HepG2 (cell line): ENCODE measurements around the gene SLC35B1. TPM values are rescaled to one million over a fixed set of nuclear protein-coding genes. Genes with fewer than 3 reads are reported as not detected.

Source experiments
- ARID3A ChIP-seq: IDR thresholded peaks from 2 replicates; pipeline ENCODE4 v1.6.1; 2012; ENCODE audit warnings: low read depth, low read length, improper control_type of control experiment
- ARNTL ChIP-seq: sonication (generic); formaldehyde crosslinking; IDR thresholded peaks from 2 replicates; pipeline ENCODE4 v1.4.0; 2020; ENCODE audit warnings: mild to moderate bottlenecking, missing genetic modification reagents
- CC2D1A ChIP-seq: sonication (generic); formaldehyde crosslinking; IDR thresholded peaks from 2 replicates; pipeline ENCODE4 v1.8.1; 2023; ENCODE audit warnings: mild to moderate bottlenecking, missing genetic modification reagents
- CCAR2 ChIP-seq: fragments of 200-400 bp; formaldehyde crosslinking; optimal IDR thresholded peaks from 2 replicates; pipeline ENCODE3; 2018; ENCODE audit warnings: low read depth, mild to moderate bottlenecking, low read length, moderate library complexity
- CSRNP2 ChIP-seq: sonication (generic); formaldehyde crosslinking; conservative IDR thresholded peaks from 2 replicates; pipeline ENCODE4 v1.8.0; 2022; ENCODE audit warnings: low read depth, missing genetic modification reagents
- ELF4 ChIP-seq: sonication (generic); formaldehyde crosslinking; IDR thresholded peaks from 2 replicates; pipeline ENCODE4 v1.5.0; 2020; ENCODE audit warnings: missing genetic modification reagents, mild to moderate bottlenecking, moderate library complexity, borderline replicate concordance
- MEIS2 ChIP-seq: sonication (generic); formaldehyde crosslinking; IDR thresholded peaks from 2 replicates; pipeline ENCODE4 v1.9.0; 2021; ENCODE audit warnings: mild to moderate bottlenecking, missing genetic modification reagents
- MTERF4 ChIP-seq: sonication (generic); formaldehyde crosslinking; IDR thresholded peaks from 2 replicates; pipeline ENCODE4 v1.8.0; 2023; ENCODE audit warnings: mild to moderate bottlenecking, missing genetic modification reagents
- NFATC3 ChIP-seq: sonication (generic); formaldehyde crosslinking; IDR thresholded peaks from 2 replicates; pipeline ENCODE4 v1.5.1; 2020; ENCODE audit warnings: mild to moderate bottlenecking, missing genetic modification reagents
- NR2F6 ChIP-seq, 2 experiments: IDR thresholded peaks; 2 replicates each; pipeline ENCODE4 v1.6.1; 2016; ENCODE audit warnings: antibody characterized with exemption in 1 of 2, mild to moderate bottlenecking in 1 of 2
- PCBP1 ChIP-seq: fragments of 200-400 bp; formaldehyde crosslinking; IDR thresholded peaks from 2 replicates; pipeline ENCODE4 v1.6.1; 2017; ENCODE audit warnings: mild to moderate bottlenecking, low read depth, low read length, borderline replicate concordance
- PHF5A ChIP-seq: IDR thresholded peaks from one replicate; pipeline ENCODE4 v1.6.1; 2018; ENCODE audit warnings: low read depth, missing genetic modification reagents; ENCODE audit not compliant: unreplicated experiment
- POLR2AphosphoS2 ChIP-seq: IDR thresholded peaks from 2 replicates; pipeline ENCODE4 v1.6.1; 2011; ENCODE audit warnings: low read depth, low read length, improper control_type of control experiment
- SAP130 ChIP-seq: IDR thresholded peaks from 2 replicates; pipeline ENCODE4 v1.6.1; 2016; ENCODE audit warnings: low read depth
- SOX5 ChIP-seq: IDR thresholded peaks from 2 replicates; pipeline ENCODE4 v1.6.1; 2016; ENCODE audit warnings: borderline replicate concordance
- ZFAT ChIP-seq: sonication (generic); formaldehyde crosslinking; conservative IDR thresholded peaks from 2 replicates; pipeline ENCODE4 v1.8.1; 2023; ENCODE audit warnings: missing genetic modification reagents, inconsistent platforms
- ZNF280D ChIP-seq: sonication (generic); formaldehyde crosslinking; IDR thresholded peaks from 2 replicates; pipeline ENCODE4 v1.5.1; 2020; ENCODE audit warnings: mild to moderate bottlenecking, missing genetic modification reagents
- ZNF713 ChIP-seq: sonication (generic); formaldehyde crosslinking; IDR thresholded peaks from 2 replicates; pipeline ENCODE4 v1.4.0; 2020; ENCODE audit warnings: mild to moderate bottlenecking, missing genetic modification reagents
- ZNF747 ChIP-seq: sonication (generic); formaldehyde crosslinking; IDR thresholded peaks from 2 replicates; pipeline ENCODE4 v1.8.1; 2023; ENCODE audit warnings: missing genetic modification reagents, mild to moderate bottlenecking, borderline replicate concordance
- ZNF75D ChIP-seq: sonication (generic); formaldehyde crosslinking; IDR thresholded peaks from 2 replicates; pipeline ENCODE4 v1.8.1; 2023; ENCODE audit warnings: missing genetic modification reagents, mild to moderate bottlenecking, borderline replicate concordance
- polyA plus RNA-seq, 8 experiments: library from polyadenylated mRNA; depleted of rRNA in 3 of 8; stranded (reverse) in 7 of 8; unstranded in 1 of 8; fragments of >200 nt; fragmentation: Illumina TruSeq in 4 of 8; extraction: Trizol in 4 of 8; gene quantifications; 2 replicates each; pipeline versions ENCODE4 v1.2.1 to v1.2.3, GENCODE V29; 2011 to 2016; ENCODE audit warnings: low read depth in 4 of 8, missing spikeins in 1 of 8, mixed read lengths in 1 of 8; ENCODE audit not compliant: insufficient read depth in 1 of 8
- total RNA-seq, 5 experiments: library from RNA; depleted of rRNA; stranded (reverse); fragments of >200 nt; fragmentation: Illumina TruSeq; extraction: Trizol; gene quantifications; 2 replicates each; pipeline ENCODE4 v1.2.3, GENCODE V29; 2016; ENCODE audit warnings: low read depth in 1 of 5

Gene SLC35B1
- total and polyA plus RNA-seq, 2 of the 13 experiments (the other 11 are each of a cell fraction or from before 2014, with no cell fraction given) = 99.6 to 113 TPM

- peak; percentile 95 for TF ChIP-seq ELF4 (CRISPR knock-in tag)
- peak; percentile 99 for TF ChIP-seq NFATC3 (CRISPR knock-in tag)
- TF ChIP-seq SAP130 = peak; percentile 90
- no peak for TF ChIP-seq ZNF713 (CRISPR knock-in tag)
- peak; percentile 69 for TF ChIP-seq SOX5
- TF ChIP-seq POLR2AphosphoS2 = no peak
- peak; percentile 92 for TF ChIP-seq MTERF4 (CRISPR knock-in tag)
- TF ChIP-seq ZNF75D (CRISPR knock-in tag) = peak; percentile 96; the same call in 1 of the 2 replicates
- TF ChIP-seq ZFAT (CRISPR knock-in tag) = no peak
- peak; percentile 75; the same call in 1 of the 2 replicates for TF ChIP-seq CSRNP2 (CRISPR knock-in tag)
- TF ChIP-seq NR2F6 (IDR thresholded peaks at IDR 0.05) = peak; percentile 19; the same call in 1 of the 2 replicates
- peak; percentile 62 for TF ChIP-seq NR2F6 (CRISPR knock-in tag; IDR thresholded peaks at IDR 0.05)
- TF ChIP-seq PHF5A (CRISPR knock-in tag) = peak; percentile 94
- TF ChIP-seq ARNTL (CRISPR knock-in tag) = peak; percentile 87
- peak; percentile 71 for TF ChIP-seq ARID3A
- TF ChIP-seq PCBP1 = peak; percentile 82; the same call in 1 of the 2 replicates
- TF ChIP-seq MEIS2 (CRISPR knock-in tag) = peak; percentile 91
- peak; percentile 99 for TF ChIP-seq ZNF747 (CRISPR knock-in tag)
- peak; percentile 49; the same call in 1 of the 2 replicates for TF ChIP-seq CC2D1A (CRISPR knock-in tag)
- TF ChIP-seq ZNF280D (CRISPR knock-in tag) = peak; percentile 99
- no peak for TF ChIP-seq CCAR2
Measured at GRCh38 chr17:49677933-49678847, 29.6 kb downstream of the SLC35B1 start, which contains the start of gene SPOP (continued).
